Measurements from ENCODE around the gene FUNDC2.

FUNDC2 gene

GRCh38 chrX:155094468-155095061 lies 67.9 kb downstream of the FUNDC2 start:
- Histone ChIP-seq H3K9ac (no peak overlapping the region), H3K4me3 (no peak overlapping the region), H3K9me3 (no peaks in the 10 kb centered on the region), H3K27ac (no peak overlapping the region), H3K27me3 (peaks cover 29% of the 10 kb centered on the region), H3K4me1 (no peaks in the 10 kb centered on the region), H3K36me3 (peaks cover 25% of the 10 kb centered on the region), H3K4me2 (no peak overlapping the region), H4K20me1 (no peaks in the 10 kb centered on the region)
- no peak for TF ChIP-seq Cebpa-rat (IDR thresholded peaks at IDR 0.05)

- Histone ChIP-seq H3K9ac (no peak overlapping the region), H3K4me1 (no peaks in the 10 kb centered on the region), H3K27me3 (peaks cover 33% of the 10 kb centered on the region), H3K36me3 (peaks cover 8% of the 10 kb centered on the region; the same call in 1 of the 2 replicates), H3K27ac (no peak overlapping the region), H3K4me2 (no peak overlapping the region), H3K9me3 (no peaks in the 10 kb centered on the region), H3K4me3 (no peak overlapping the region), H4K20me1 (no peaks in the 10 kb centered on the region)
- TF ChIP-seq Cebpa-rat (IDR thresholded peaks at IDR 0.05), result no peak
Observed at GRCh38 chrX:155105919-155106318, 79.3 kb downstream of the FUNDC2 start.

- H3K4me2 ChIP-seq, result no peak overlapping the region
- TF ChIP-seq Cebpa-rat (IDR thresholded peaks at IDR 0.05), result no peak
- peaks cover 8% of the 10 kb centered on the region; the same call in 1 of the 2 replicates for H3K36me3 ChIP-seq
- H3K9ac ChIP-seq, result no peak overlapping the region
- no peak overlapping the region for H3K27ac ChIP-seq
- no peaks in the 10 kb centered on the region for H3K4me1 ChIP-seq
- peaks cover 11% of the 10 kb centered on the region for H3K9me3 ChIP-seq
- peaks cover 25% of the 10 kb centered on the region for H3K27me3 ChIP-seq
- H4K20me1 ChIP-seq, result no peaks in the 10 kb centered on the region
- no peak overlapping the region for H3K4me3 ChIP-seq
Observed at GRCh38 chrX:155108427-155108826, 81.8 kb downstream of the FUNDC2 start.

All from BLaER1 (cell line).